Adrenal gland (tissue), 12 donors: ENCODE data around the gene LLGL1. TPM values are rescaled to one million over a fixed set of nuclear protein-coding genes. Genes with fewer than 3 reads are reported as not detected.

Source experiments
- DNase-seq, 7 donors: peaks; one replicate each; pipeline ENCODE4 v3.0.0-alpha.2; 2019 to 2020
- H3K27ac ChIP-seq, 5 donors: fragments of 200-600 bp; sonication (generic) in 4 of 5; 1 replicate in 3 of 5; 2 replicates in 2 of 5; pipeline versions ENCODE4 v1.5.1 to v1.8.0; 2016 to 2020; ENCODE audit warnings: mild to moderate bottlenecking in 1 of 5
- H3K27me3 ChIP-seq: fragments of 200-600 bp; 2 replicates; pipeline ENCODE4 v1.8.0; 2021
- H3K36me3 ChIP-seq, 2 donors: fragments of 200-600 bp; replicated peaks in 1 of 2; 1 replicate in 1 of 2; 2 replicates in 1 of 2; pipeline versions ENCODE4 v1.5.1 to v1.8.0; 2018 to 2022
- H3K4me1 ChIP-seq, 2 donors: fragments of 200-600 bp; replicated peaks in 1 of 2; 1 replicate in 1 of 2; 2 replicates in 1 of 2; pipeline versions ENCODE4 v1.5.1 to v1.8.0; 2018 to 2021
- H3K4me3 ChIP-seq, 4 donors: fragments of 200-600 bp; sonication (generic) in 3 of 4; one replicate each; pipeline ENCODE4 v1.5.1; 2016 to 2018
- H3K9me3 ChIP-seq, 3 donors: fragments of 200-600 bp; sonication (generic) in 1 of 3; replicated peaks in 1 of 3; 1 replicate in 2 of 3; 2 replicates in 1 of 3; pipeline versions ENCODE4 v1.5.1 to v1.8.0; 2016 to 2021
- POLR2A ChIP-seq, 2 donors: fragments of 450-650 bp; IDR thresholded peaks; one replicate each; pipeline ENCODE4 v1.6.1; 2017; ENCODE audit warnings: antibody characterized with exemption in 2 of 2, mild to moderate bottlenecking in 2 of 2, moderate library complexity in 1 of 2
- WGBS, 4 donors: extraction: QIAGEN DNeasy Blood & Tissue Kit in 2 of 4; methylation state at CpG; one replicate each; pipeline versions ENCODE4 v1.1.5 to v1.1.7; 2013 to 2017; 5-methylcytosine and 5-hydroxymethylcytosine counted together
- intact Hi-C, 2 donors: fragments of 100-400 bp; cut with DNase I; formaldehyde crosslinking; loops; one replicate each; pipeline versions ENCODE4 v1.14.1 to v1.15.0; 2022 to 2023
- polyA plus RNA-seq, 3 donors: library from polyadenylated mRNA; stranded (reverse); fragments of 200-250 nt in 2 of 3; fragments of 350-450 nt in 1 of 3; fragmentation: Illumina TruSeq in 1 of 3; extraction: RNeasy Lipid Tissue Mini Kit (QIAGEN cat#74804) in 1 of 3; gene quantifications; one replicate each; pipeline ENCODE4 v1.2.3, GENCODE V29; 2013 to 2014
- total RNA-seq, 9 donors: library from RNA; depleted of rRNA in 4 of 9; stranded (reverse); fragments of >200 nt in 4 of 9; fragments of 120-200 nt in 1 of 9; fragmentation: NEBNext Ultra II Directional in 1 of 9; extraction: Animal tissue kit (Norgen Biotek cat#: 25700) in 1 of 9; gene quantifications; one replicate each; pipeline versions ENCODE4 v1.1.0 to v1.2.4, GENCODE V29; 2013 to 2023
- TF ChIP-seq, protein P1 (sequence below), 6 experiments: fragments of 450-650 bp in 4 of 6; fragments of 200-600 bp in 2 of 6; sonication (generic) in 1 of 6; IDR thresholded peaks; 1 replicate in 5 of 6; 2 replicates in 1 of 6; pipeline versions ENCODE4 v1.5.1 to v1.8.0; 2016 to 2021; ENCODE audit warnings: antibody characterized with exemption in 6 of 6, mild to moderate bottlenecking in 2 of 6, moderate library complexity in 1 of 6
- donor health status: healthy with polysubstance abuse.
- donor health status: Bipolar disorder and iron deficiency.
- donor health status: DM: yes; HTN: yes; CAD: no.
- donor health status: DM: no; HTN: no; CAD: no.
- donor health status: DM: no; HTN: no; CAD: no.
- donor health status: DM: yes; HTN: yes; CAD: no.

Gene LLGL1
- total and polyA plus RNA-seq, 12 donors = 4.1 to 65.1 (median 36.5) TPM

DNA sequence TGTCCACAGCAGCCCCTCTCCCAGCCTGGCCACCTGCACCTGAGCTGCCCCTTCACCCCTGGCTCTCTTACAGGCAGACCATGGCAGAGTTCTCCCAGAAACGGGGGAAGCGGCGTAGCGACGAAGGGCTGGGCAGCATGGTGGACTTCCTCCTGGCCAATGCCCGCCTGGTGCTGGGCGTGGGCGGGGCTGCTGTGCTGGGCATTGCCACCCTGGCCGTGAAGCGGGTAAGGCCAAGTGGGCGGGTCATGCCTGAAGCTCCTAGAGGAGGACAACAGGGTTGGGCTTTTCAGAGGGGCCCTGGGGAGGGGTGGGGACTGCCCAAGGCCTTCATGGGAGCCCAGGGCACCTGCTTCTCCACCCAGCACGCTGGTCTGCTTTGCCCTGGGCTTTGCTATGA lies 37.2 kb downstream of the LLGL1 start:
- H3K4me3 ChIP-seq = no peak overlapping the region
- whole genome bisulfite sequencing, 4 donors = 63 to 76% (median 73%) methylated on average over 11 to 12 of the region's 12 CpGs
- no peaks in the 10 kb centered on the region for H3K9me3 ChIP-seq
- H3K27ac ChIP-seq = peak overlapping the region in 3 of 5 donors; percentile 92 to 96 (median 94)
- peak; percentile 57 to 88 (median 84) for DNase-seq
- H3K27me3 ChIP-seq = no peaks in the 10 kb centered on the region
- TF ChIP-seq, protein P1, sequence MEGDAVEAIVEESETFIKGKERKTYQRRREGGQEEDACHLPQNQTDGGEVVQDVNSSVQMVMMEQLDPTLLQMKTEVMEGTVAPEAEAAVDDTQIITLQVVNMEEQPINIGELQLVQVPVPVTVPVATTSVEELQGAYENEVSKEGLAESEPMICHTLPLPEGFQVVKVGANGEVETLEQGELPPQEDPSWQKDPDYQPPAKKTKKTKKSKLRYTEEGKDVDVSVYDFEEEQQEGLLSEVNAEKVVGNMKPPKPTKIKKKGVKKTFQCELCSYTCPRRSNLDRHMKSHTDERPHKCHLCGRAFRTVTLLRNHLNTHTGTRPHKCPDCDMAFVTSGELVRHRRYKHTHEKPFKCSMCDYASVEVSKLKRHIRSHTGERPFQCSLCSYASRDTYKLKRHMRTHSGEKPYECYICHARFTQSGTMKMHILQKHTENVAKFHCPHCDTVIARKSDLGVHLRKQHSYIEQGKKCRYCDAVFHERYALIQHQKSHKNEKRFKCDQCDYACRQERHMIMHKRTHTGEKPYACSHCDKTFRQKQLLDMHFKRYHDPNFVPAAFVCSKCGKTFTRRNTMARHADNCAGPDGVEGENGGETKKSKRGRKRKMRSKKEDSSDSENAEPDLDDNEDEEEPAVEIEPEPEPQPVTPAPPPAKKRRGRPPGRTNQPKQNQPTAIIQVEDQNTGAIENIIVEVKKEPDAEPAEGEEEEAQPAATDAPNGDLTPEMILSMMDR (IDR thresholded peaks at IDR 0.05) = no peak
- no peak for TF ChIP-seq POLR2A (IDR thresholded peaks at IDR 0.05)
- peaks cover 26 to 36% of the 10 kb centered on the region in 2 donors for H3K4me1 ChIP-seq
- H3K36me3 ChIP-seq = peaks cover 0 to 31% of the 10 kb centered on the region in 2 donors
- intact Hi-C loops = no loop called here

DNA sequence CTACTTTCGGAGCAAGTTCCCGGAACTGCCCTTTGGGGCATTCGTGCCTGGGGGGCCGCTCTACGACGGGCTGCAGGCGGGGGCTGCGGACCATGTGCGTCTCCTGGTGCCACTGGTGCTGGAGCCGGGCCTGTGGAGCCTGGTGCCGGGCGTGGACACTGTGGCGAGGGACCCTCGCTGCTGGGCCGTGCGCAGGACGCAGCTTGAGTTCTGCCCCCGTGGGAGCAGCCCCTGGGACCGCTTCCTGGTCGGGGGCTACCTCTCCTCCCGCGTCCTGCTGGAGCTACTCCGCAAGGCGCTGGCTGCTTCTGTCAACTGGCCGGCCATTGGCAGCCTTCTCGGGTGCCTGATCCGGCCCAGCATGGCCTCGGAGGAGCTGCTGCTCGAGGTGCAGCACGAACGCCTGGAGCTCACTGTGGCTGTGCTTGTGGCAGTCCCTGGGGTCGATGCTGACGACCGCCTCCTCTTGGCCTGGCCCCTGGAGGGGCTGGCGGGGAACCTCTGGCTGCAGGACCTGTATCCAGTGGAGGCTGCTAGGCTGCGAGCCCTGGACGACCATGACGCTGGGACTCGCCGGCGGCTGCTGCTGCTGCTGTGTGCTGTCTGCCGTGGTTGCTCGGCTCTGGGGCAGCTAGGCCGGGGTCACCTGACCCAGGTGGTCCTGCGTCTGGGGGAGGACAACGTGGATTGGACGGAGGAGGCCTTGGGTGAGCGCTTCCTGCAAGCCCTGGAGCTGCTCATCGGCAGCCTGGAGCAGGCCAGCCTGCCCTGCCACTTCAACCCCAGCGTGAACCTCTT lies 38.6 kb downstream of the LLGL1 start:
- DNase-seq = no peak
- H3K27ac ChIP-seq = no peak overlapping the region
- H3K9me3 ChIP-seq = no peaks in the 10 kb centered on the region
- no peak for TF ChIP-seq POLR2A (IDR thresholded peaks at IDR 0.05)
- TF ChIP-seq, protein P1 (IDR thresholded peaks at IDR 0.05) = no peak
- H3K4me3 ChIP-seq = no peak overlapping the region
- H3K36me3 ChIP-seq = peaks cover 0 to 31% of the 10 kb centered on the region in 2 donors
- intact Hi-C loops = no loop called here
- WGBS, 4 donors = 87 to 91% (median 89%) methylated on average over 10 to 50 of the region's 50 CpGs
- H3K4me1 ChIP-seq = peaks cover 24 to 35% of the 10 kb centered on the region in 2 donors
- H3K27me3 ChIP-seq = no peaks in the 10 kb centered on the region

DNA sequence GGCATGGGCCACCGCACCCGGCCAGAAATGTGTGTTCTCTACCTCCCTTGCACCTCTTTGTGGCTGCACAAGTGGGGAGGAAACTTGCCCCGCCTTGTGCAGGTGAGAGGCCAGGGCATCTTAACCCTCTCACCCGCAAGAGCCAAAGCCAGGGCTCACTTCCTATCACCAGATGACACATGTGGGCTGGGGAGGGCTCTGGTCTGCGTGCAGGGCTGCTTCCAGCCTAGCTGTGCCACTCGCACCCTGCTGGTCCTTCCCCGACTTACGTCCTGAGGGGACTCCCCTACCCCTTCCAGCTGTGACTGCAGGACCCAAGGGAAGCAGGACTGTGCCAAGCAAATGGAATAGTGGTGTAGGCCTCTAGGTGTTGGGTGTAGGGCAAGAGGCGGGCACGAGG lies 41.9 kb downstream of the LLGL1 start:
- no peak for DNase-seq
- Histone ChIP-seq H3K36me3 (peaks cover 0 to 31% of the 10 kb centered on the region in 2 donors), H3K4me1 (peaks cover 8 to 13% of the 10 kb centered on the region in 2 donors), H3K27me3 (no peaks in the 10 kb centered on the region), H3K4me3 (no peak overlapping the region), H3K27ac (no peak overlapping the region), H3K9me3 (no peaks in the 10 kb centered on the region)
- WGBS, 4 donors = 82 to 95% (median 86%) methylated on average over 6 to 10 of the region's 10 CpGs
- no peak for TF ChIP-seq POLR2A (IDR thresholded peaks at IDR 0.05)
- intact Hi-C loops = no loop called here

DNA sequence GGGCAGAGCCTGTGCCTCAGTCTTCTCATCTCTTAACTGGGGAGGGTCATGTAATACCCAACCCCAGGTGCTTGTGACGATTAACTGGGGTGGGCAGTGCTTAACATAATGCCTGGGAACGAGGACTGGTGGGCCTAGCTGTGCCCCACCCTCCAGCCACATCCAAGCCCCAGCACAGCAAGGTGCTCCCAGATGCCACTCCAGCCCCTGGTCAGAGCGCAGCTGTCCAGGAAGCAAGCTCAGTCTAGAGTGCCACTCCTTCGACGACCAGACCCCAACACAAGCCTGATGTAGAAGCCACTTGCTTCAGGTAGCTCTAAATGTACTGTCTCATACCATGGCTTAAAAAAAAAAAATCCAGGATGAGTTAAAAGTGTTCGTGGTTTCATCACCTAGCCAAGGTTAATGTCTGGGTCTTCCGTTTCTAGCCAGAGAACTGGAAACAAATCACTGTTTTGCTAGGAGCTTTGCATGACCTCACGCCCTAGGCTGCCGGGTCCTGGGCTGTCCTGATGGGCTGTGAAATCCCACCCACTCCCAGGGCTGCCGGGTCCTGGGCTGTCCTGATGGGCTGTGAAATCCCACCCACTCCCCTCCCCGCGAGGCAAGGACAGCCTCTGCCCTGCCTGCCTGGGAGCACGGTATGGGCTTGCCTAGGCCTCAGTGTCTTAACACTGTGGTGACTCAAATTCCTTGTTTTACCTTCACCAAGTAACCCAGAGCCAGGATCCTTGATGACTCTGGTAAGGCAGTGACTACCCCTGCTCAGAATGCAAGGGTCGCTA lies 42.7 kb downstream of the LLGL1 start:
- H3K9me3 ChIP-seq = no peaks in the 10 kb centered on the region
- H3K27ac ChIP-seq = peak overlapping the region in 3 of 5 donors; percentile 19 to 72 (median 43)
- WGBS, 4 donors = 32 to 39% (median 37%) methylated on average over 8 to 14 of the region's 14 CpGs
- H3K36me3 ChIP-seq = peaks cover 0 to 28% of the 10 kb centered on the region in 2 donors
- H3K4me3 ChIP-seq = no peak overlapping the region
- H3K4me1 ChIP-seq = peaks cover under 1 to 5% of the 10 kb centered on the region in 2 donors
- intact Hi-C loops = no loop called here
- TF ChIP-seq, protein P1 (IDR thresholded peaks at IDR 0.05) = no peak
- TF ChIP-seq POLR2A (IDR thresholded peaks at IDR 0.05) = peak in 1 of 2 donors; percentile 5
- peak in 2 of 7 donors; percentile 56 to 57 for DNase-seq
- H3K27me3 ChIP-seq = no peaks in the 10 kb centered on the region
